ENCODE results near the gene SSR2. TPM values are rescaled to one million over a fixed set of nuclear protein-coding genes. Genes with fewer than 3 reads are reported as not detected.
A peak's percentile ranks its signal among the peaks of the same experiment; 100 is the strongest.

SSR2 gene
- total RNA-seq, 1 experiment from 2014 or later: 445 TPM

- Histone ChIP-seq H3K4me3 (ENCODE audit: insufficient read depth, low read depth, low read length) (no peak overlapping the region), H3K36me3 (replicated peaks; ENCODE audit: control insufficient read depth, insufficient read depth, low read length) (peaks cover 34% of the 10 kb centered on the region), H3K27me3 (ENCODE audit: control insufficient read depth, insufficient read depth, low read length) (no peaks in the 10 kb centered on the region)
- peak; percentile 86 for DNase-seq
These were observed 54.6 kb downstream of the SSR2 start for GRCh38 chr1:155966135-155966534.

- H3K4me3 ChIP-seq (ENCODE audit: insufficient read depth, low read depth, low read length): no peak overlapping the region
- peaks cover 46% of the 10 kb centered on the region for H3K36me3 ChIP-seq (replicated peaks; ENCODE audit: control insufficient read depth, insufficient read depth, low read length)
- no peaks in the 10 kb centered on the region for H3K27me3 ChIP-seq (ENCODE audit: control insufficient read depth, insufficient read depth, low read length)
- no peak for DNase-seq
These were observed 56.6 kb downstream of the SSR2 start for GRCh38 chr1:155964193-155964592.

GRCh38 chr1:155962599-155963211, 58.0 kb downstream of the SSR2 start:
- no peak for DNase-seq
- peaks cover 48% of the 10 kb centered on the region for H3K36me3 ChIP-seq (replicated peaks; ENCODE audit: control insufficient read depth, insufficient read depth, low read length)
- H3K4me3 ChIP-seq (ENCODE audit: insufficient read depth, low read depth, low read length): no peak overlapping the region
- no peaks in the 10 kb centered on the region for H3K27me3 ChIP-seq (ENCODE audit: control insufficient read depth, insufficient read depth, low read length)

GRCh38 chr1:155961937-155962336, 58.8 kb downstream of the SSR2 start:
- DNase-seq: peak; percentile 68
- peaks cover 55% of the 10 kb centered on the region for H3K36me3 ChIP-seq (replicated peaks; ENCODE audit: control insufficient read depth, insufficient read depth, low read length)
- H3K27me3 ChIP-seq (ENCODE audit: control insufficient read depth, insufficient read depth, low read length): no peaks in the 10 kb centered on the region
- no peak overlapping the region for H3K4me3 ChIP-seq (ENCODE audit: insufficient read depth, low read depth, low read length)

- H3K36me3 ChIP-seq (replicated peaks; ENCODE audit: control insufficient read depth, insufficient read depth, low read length): peaks cover 49% of the 10 kb centered on the region
- DNase-seq: no peak
- no peak overlapping the region for H3K4me3 ChIP-seq (ENCODE audit: insufficient read depth, low read depth, low read length)
- H3K27me3 ChIP-seq (ENCODE audit: control insufficient read depth, insufficient read depth, low read length): no peaks in the 10 kb centered on the region
These were observed 60.5 kb downstream of the SSR2 start for GRCh38 chr1:155960081-155960745.

Other genes with a start within 250 kb of the SSR2 start
- gene GON4L, start 163.7 kb downstream of the SSR2 start, total RNA-seq (2014; rRNA removed; shearing (Covaris generic)): 30.7 and 42.5 TPM in 2 replicates
- gene SYT11, start 161.4 kb downstream of the SSR2 start, total RNA-seq (2014; rRNA removed; shearing (Covaris generic)): 9.6 and 11.0 TPM in 2 replicates
- 39.1 and 47.1 TPM in 2 replicates for gene RIT1, start 109.6 kb downstream of the SSR2 start, total RNA-seq (2014; rRNA removed; shearing (Covaris generic))
- gene KHDC4, start 86.5 kb downstream of the SSR2 start, total RNA-seq (2014; rRNA removed; shearing (Covaris generic)): 58.4 and 78.1 TPM in 2 replicates
- not detected in 2 replicates for gene RXFP4, start 79.3 kb downstream of the SSR2 start, total RNA-seq (2014; rRNA removed; shearing (Covaris generic))
- 97.1 and 104 TPM in 2 replicates for gene ARHGEF2, start 42.4 kb downstream of the SSR2 start, total RNA-seq (2014; rRNA removed; shearing (Covaris generic))
- 64.6 and 66.3 TPM in 2 replicates for gene UBQLN4, start 32.8 kb upstream of the SSR2 start, total RNA-seq (2014; rRNA removed; shearing (Covaris generic))
- 58.0 and 74.1 TPM in 2 replicates for gene LAMTOR2, start 33.8 kb upstream of the SSR2 start, total RNA-seq (2014; rRNA removed; shearing (Covaris generic))
- 18.3 and 27.6 TPM in 2 replicates for gene RAB25, start 40.2 kb upstream of the SSR2 start, total RNA-seq (2014; rRNA removed; shearing (Covaris generic))
- gene MEX3A, start 61.5 kb upstream of the SSR2 start, total RNA-seq (2014; rRNA removed; shearing (Covaris generic)): 52.7 and 65.2 TPM in 2 replicates
- 101 and 119 TPM in 2 replicates for gene LMNA, start 93.8 kb upstream of the SSR2 start, total RNA-seq (2014; rRNA removed; shearing (Covaris generic))
- gene SEMA4A, start 132.6 kb upstream of the SSR2 start, total RNA-seq (2014; rRNA removed; shearing (Covaris generic)): 10.3 and 15.8 TPM in 2 replicates
- gene SLC25A44, start 173.2 kb upstream of the SSR2 start, total RNA-seq (2014; rRNA removed; shearing (Covaris generic)): 31.9 and 33.2 TPM in 2 replicates
- 286 and 290 TPM in 2 replicates for gene PMF1, start 192.1 kb upstream of the SSR2 start, total RNA-seq (2014; rRNA removed; shearing (Covaris generic))
- gene BGLAP, start 221.2 kb upstream of the SSR2 start, total RNA-seq (2014; rRNA removed; shearing (Covaris generic)): 1.4 and 2.7 TPM in 2 replicates
- 6.1 and 11.5 TPM in 2 replicates for gene PAQR6, start 227.1 kb upstream of the SSR2 start, total RNA-seq (2014; rRNA removed; shearing (Covaris generic))

All from H7 (cell line).